Neural cell (in vitro differentiated cells): ENCODE measurements around the gene SQOR. TPM values are rescaled to one million over a fixed set of nuclear protein-coding genes. Genes with fewer than 3 reads are reported as not detected.
A peak's percentile ranks its signal among the peaks of the same experiment; 100 is the strongest.

Source experiments
- H2AFZ ChIP-seq: fragments of 200-600, 300-800 bp; sonication (generic), shearing (Covaris generic); 2 replicates; pipeline ENCODE4 v1.6.0; 2014; ENCODE audit warnings: low read depth, mild to moderate bottlenecking, antibody characterized with exemption, low read length, moderate library complexity
- H3F3A ChIP-seq: fragments of 200-600 bp; shearing (Covaris generic); 2 replicates; pipeline ENCODE4 v1.6.1; 2016; ENCODE audit warnings: mild to moderate bottlenecking, moderate library complexity, mixed read lengths, antibody characterized with exemption, low read length; ENCODE audit not compliant: insufficient read depth, poor library complexity, severe bottlenecking
- H3K27ac ChIP-seq: fragments of 200-600, 300-800 bp; sonication (generic), shearing (Covaris generic); 2 replicates; pipeline ENCODE4 v1.5.1; 2014; ENCODE audit warnings: mild to moderate bottlenecking, low read length, moderate library complexity
- H3K27me3 ChIP-seq: fragments of 300-800, 200-600 bp; sonication (generic), shearing (Covaris generic); 2 replicates; pipeline ENCODE4 v1.6.0; 2014; ENCODE audit warnings: mild to moderate bottlenecking, low read depth, low read length, moderate library complexity; ENCODE audit not compliant: insufficient read depth
- H3K36me3 ChIP-seq: fragments of 300-800, 200-600 bp; sonication (generic), shearing (Covaris generic); 2 replicates; pipeline ENCODE4 v1.5.1; 2014; ENCODE audit warnings: mild to moderate bottlenecking, antibody characterized with exemption, low read length, moderate library complexity; ENCODE audit not compliant: insufficient read depth
- H3K4me2 ChIP-seq: fragments of 300-800, 200-600 bp; sonication (generic), shearing (Covaris generic); 2 replicates; pipeline ENCODE4 v1.6.0; 2014; ENCODE audit warnings: mild to moderate bottlenecking, low read length
- H3K4me3 ChIP-seq: fragments of 300-800, 200-600 bp; sonication (generic), shearing (Covaris generic); 2 replicates; pipeline ENCODE4 v1.5.1; 2014; ENCODE audit warnings: mild to moderate bottlenecking, low read length, moderate library complexity
- H3K79me2 ChIP-seq: fragments of 200-600 bp; shearing (Covaris generic); replicated peaks from 2 replicates; pipeline ENCODE4 v1.6.0; 2014; ENCODE audit warnings: mild to moderate bottlenecking, low read length, moderate library complexity; ENCODE audit not compliant: insufficient read depth
- H3K9ac ChIP-seq: fragments of 300-800, 200-600 bp; sonication (generic), shearing (Covaris generic); 2 replicates; pipeline ENCODE4 v1.6.1; 2016; ENCODE audit warnings: mild to moderate bottlenecking, low read length, mixed read lengths
- H3K9me2 ChIP-seq: fragments of 200-600 bp; shearing (Covaris generic); 2 replicates; pipeline ENCODE4 v1.6.1; 2016; ENCODE audit warnings: mild to moderate bottlenecking, low read length, mixed read lengths; ENCODE audit not compliant: insufficient read depth
- H3K9me3 ChIP-seq: fragments of 200-600, 300-800 bp; sonication (generic), shearing (Covaris generic); 2 replicates; pipeline ENCODE4 v1.6.1; 2016; ENCODE audit warnings: mild to moderate bottlenecking, mixed run types, low read length, moderate library complexity, mixed read lengths
- H4K20me1 ChIP-seq: fragments of 200-600 bp; shearing (Covaris generic); 2 replicates; pipeline ENCODE4 v1.6.1; 2016; ENCODE audit warnings: mild to moderate bottlenecking, mixed run types; ENCODE audit not compliant: insufficient read depth
- CTCF ChIP-seq: fragments of 450-650 bp; IDR thresholded peaks from 2 replicates; pipeline ENCODE4 v1.5.1; 2014; ENCODE audit warnings: antibody characterized with exemption, mild to moderate bottlenecking, moderate library complexity; ENCODE audit not compliant: poor library complexity, severe bottlenecking
- EP300 ChIP-seq: fragments of 450-650 bp; conservative IDR thresholded peaks from 2 replicates; pipeline ENCODE4 v1.6.1; 2014; ENCODE audit warnings: antibody characterized with exemption, mild to moderate bottlenecking, moderate library complexity; ENCODE audit not compliant: poor library complexity, severe bottlenecking
- EZH2 ChIP-seq: fragments of 200-600, 300-800 bp; shearing (Covaris generic), sonication (generic); IDR thresholded peaks from 2 replicates; pipeline ENCODE4 v1.6.1; 2014; ENCODE audit warnings: antibody characterized with exemption, low read length, borderline replicate concordance, mild to moderate bottlenecking; ENCODE audit not compliant: insufficient read depth, poor library complexity, severe bottlenecking
- MXI1 ChIP-seq: fragments of 450-650 bp; conservative IDR thresholded peaks from 2 replicates; pipeline ENCODE4 v1.6.1; 2014; ENCODE audit warnings: antibody characterized with exemption, mild to moderate bottlenecking; ENCODE audit not compliant: poor library complexity, severe bottlenecking
- POLR2AphosphoS5 ChIP-seq: IDR thresholded peaks from 2 replicates; pipeline ENCODE4 v1.6.1; 2012
- RAD21 ChIP-seq: fragments of 450-650 bp; conservative IDR thresholded peaks from 2 replicates; pipeline ENCODE4 v1.6.1; 2014; ENCODE audit warnings: antibody characterized with exemption, mild to moderate bottlenecking, moderate library complexity
- REST ChIP-seq: IDR thresholded peaks from 2 replicates; pipeline ENCODE4 v1.6.1; 2012; ENCODE audit warnings: borderline replicate concordance
- SMC3 ChIP-seq: fragments of 450-650 bp; conservative IDR thresholded peaks from 2 replicates; pipeline ENCODE4 v1.6.1; 2014; ENCODE audit warnings: antibody characterized with exemption, mild to moderate bottlenecking, moderate library complexity; ENCODE audit not compliant: poor library complexity
- TAF1 ChIP-seq: IDR thresholded peaks from 2 replicates; pipeline ENCODE4 v1.6.1; 2012; ENCODE audit warnings: low read depth
- polyA plus RNA-seq: library from polyadenylated mRNA; depleted of rRNA; stranded (reverse); fragments of >200 nt; gene quantifications from 2 replicates; pipeline ENCODE4 v1.2.3, GENCODE V29; 2014

Gene SQOR
- polyA plus RNA-seq, 1 donor from 2014 or later = not detected

GRCh38 chr15:45587095-45587862 is 47.5 kb upstream of the SQOR start, which contains the start of gene BLOC1S6:
Gene BLOC1S6 (plus strand): TSS chr15:45587379. CDS start chr15:45587444, 65 bp downstream.
- Histone ChIP-seq H3F3A (no peaks in the 10 kb centered on the region), H3K9ac (peak within 1 kb of the TSS; percentile 99), H2AFZ (peak within 1 kb of the TSS; percentile 81), H3K9me3 (no peaks in the 10 kb centered on the region), H4K20me1 (no peaks in the 10 kb centered on the region), H3K36me3 (no peaks in the 10 kb centered on the region), H3K4me2 (peak within 1 kb of the TSS; percentile 97), H3K27ac (peak within 1 kb of the TSS; percentile 96), H3K79me2 (peaks cover 51% of the 10 kb centered on the region), H3K9me2 (no peaks in the 10 kb centered on the region), H3K4me3 (peak within 1 kb of the TSS; percentile 86), H3K27me3 (no peaks in the 10 kb centered on the region)
- peak; percentile 84 for TF ChIP-seq MXI1
- no peak for TF ChIP-seq EZH2
- peak; percentile 41 for TF ChIP-seq REST
- TF ChIP-seq POLR2AphosphoS5 = peak; percentile 98
- TF ChIP-seq EP300 = peak; percentile 83
- TF ChIP-seq RAD21 = no peak
- no peak for TF ChIP-seq CTCF
- peak; percentile 90 for TF ChIP-seq TAF1
- TF ChIP-seq SMC3 = peak; percentile 28

- Histone ChIP-seq H3K9me2 (no peaks in the 10 kb centered on the region), H2AFZ (peak overlapping the region; percentile 81), H3K4me3 (peak overlapping the region; percentile 86), H3K9me3 (no peaks in the 10 kb centered on the region), H3K4me2 (peak overlapping the region; percentile 97), H4K20me1 (no peaks in the 10 kb centered on the region), H3K9ac (peak overlapping the region; percentile 99), H3F3A (no peaks in the 10 kb centered on the region), H3K27ac (peak overlapping the region; percentile 96), H3K36me3 (no peaks in the 10 kb centered on the region), H3K27me3 (no peaks in the 10 kb centered on the region), H3K79me2 (peaks cover 57% of the 10 kb centered on the region)
- TF ChIP-seq EZH2 (no peak), RAD21 (no peak), EP300 (no peak), MXI1 (no peak), POLR2AphosphoS5 (no peak), REST (no peak), TAF1 (no peak), CTCF (no peak), SMC3 (no peak)
Measured at GRCh38 chr15:45587863-45588170, 47.0 kb upstream of the SQOR start.
